HG02884 (cell line): Measurements from ENCODE around the gene CNDP1.
A peak's percentile ranks its signal among the peaks of the same experiment; 100 is the strongest.

Source experiments
- ATAC-seq: cut with Tn5 transposase; IDR thresholded peaks from one replicate; pipeline ENCODE4 v1.9.1; 2021; ENCODE audit warnings: mild to moderate bottlenecking, moderate library complexity; ENCODE audit not compliant: unreplicated experiment

Gene CNDP1

DNA sequence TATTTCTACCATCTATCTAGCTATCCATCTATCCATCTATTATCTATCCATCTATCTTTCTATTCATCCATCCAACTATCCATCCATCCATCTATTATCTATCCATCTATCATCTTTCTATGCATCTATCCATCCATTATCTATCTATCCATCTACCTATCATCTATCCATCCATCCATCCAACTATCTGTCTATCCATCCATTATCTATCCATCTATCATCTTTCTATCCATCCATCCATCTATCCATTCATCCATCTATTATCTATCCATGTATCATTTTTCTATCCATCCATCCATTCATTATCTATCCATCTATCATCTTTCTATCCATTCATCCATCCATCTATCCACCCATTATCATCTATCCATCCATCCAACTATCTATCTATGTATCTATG is 38.8 kb downstream of the CNDP1 start:
- no peak for ATAC-seq

DNA sequence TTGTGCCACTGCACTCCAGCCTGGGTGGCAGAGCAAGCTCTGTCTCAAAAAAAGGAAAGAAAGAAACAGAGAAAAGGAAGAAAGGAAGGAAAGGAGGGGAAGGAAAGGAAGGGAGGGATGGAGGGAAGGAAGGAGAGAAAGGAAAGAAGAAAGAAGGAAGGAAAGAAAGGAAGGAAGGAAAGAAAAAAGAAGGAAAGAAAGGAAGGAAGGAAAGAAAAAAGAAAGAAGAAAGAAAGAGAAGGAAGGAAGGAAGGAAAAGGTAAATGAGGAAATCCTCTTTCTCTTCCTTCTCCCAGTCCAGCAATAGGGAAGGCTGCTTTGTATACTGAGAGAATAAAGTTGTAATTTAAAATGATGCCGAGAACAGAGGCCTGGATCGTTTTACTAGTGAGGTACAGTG is 40.6 kb downstream of the CNDP1 start:
- no peak for ATAC-seq

DNA sequence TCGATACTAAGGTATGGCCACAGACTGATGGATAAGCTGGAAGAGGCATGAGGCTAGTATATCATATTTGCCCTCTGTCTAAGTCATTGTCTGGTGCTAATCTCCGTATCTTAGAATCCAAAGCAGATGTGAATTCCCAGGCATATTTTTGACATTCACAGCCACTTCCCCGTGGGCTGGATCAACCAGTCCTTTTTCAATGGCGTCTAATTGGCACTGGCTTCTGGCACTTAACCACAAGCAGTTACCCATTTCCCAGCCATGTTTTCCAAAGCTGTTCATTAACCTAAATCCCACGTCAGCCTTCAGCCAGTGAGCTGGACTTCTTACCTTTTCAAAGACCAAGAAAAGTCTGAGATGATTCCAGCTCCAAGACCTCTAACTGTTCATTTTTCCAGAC is 42.7 kb downstream of the CNDP1 start:
- no peak for ATAC-seq

DNA sequence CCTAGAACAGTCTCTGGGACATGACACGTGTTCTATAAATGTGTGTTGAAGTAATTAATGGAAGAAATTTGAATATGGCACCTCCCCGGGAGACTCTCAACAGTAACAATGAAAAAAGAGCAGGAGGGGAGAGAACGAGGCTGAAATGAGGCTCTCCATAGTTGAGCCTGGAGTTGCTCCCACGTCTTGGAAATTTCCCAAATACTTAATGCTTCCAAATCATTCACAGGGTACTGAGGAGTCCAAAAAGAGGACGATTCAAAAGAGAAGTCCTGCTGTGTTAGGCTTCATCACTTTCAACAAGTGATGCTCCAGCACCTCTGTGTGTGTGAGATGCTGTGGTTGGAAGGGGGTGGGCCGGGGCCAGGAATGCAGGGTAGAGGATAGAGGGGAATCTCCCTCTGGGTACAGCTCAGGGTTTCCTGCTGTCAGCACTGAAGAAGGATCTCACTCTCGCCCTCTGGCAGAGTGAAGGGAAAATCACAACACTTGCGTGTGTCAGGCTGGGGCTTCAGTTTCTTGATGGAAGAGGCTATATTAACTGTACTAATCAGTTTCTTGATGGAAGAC is 45.3 kb downstream of the CNDP1 start:
- ATAC-seq = no peak

DNA sequence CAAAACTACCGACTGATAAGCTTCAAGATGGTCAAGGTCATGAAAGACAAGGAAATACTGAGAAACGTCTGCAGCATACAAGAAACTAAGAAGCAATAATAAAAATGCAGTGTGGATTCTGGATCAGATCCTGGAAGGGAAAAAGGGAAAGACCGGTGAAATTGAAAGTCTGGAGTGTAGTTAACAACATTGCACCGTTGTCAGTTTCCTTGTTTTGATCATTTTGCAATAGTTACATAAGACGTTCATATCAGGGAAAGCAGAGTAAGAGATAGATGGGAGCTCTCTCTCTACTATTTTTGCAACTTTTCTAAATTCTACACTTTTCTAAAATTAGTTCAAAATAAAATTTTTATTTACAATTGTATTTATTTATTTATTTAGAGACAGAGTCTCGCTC is 48.3 kb downstream of the CNDP1 start:
- ATAC-seq = no peak

- ATAC-seq = no peak
Observed at GRCh38 chr18:74587441-74587840, 53.1 kb downstream of the CNDP1 start.

- ATAC-seq = no peak
Observed at GRCh38 chr18:74589021-74589420, 54.7 kb downstream of the CNDP1 start.

DNA sequence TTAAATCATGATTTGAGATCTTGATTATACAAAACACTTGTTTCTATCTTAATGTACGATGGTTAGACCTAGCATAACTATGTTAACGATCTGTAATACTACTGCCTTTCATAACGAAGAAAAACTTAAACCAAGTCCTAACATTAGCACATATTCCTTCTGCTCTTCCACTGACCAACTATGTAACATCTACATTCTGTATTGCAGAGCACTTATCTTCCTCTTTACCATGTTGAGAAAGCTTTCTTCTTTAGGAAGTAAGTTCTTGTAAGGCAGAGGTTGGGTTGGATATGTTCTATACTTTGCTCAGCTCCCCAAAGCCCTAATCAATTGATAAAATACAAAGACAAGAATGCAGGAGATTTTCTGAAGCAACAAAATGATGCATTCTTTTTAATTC is 55.5 kb downstream of the CNDP1 start:
- ATAC-seq = no peak

DNA sequence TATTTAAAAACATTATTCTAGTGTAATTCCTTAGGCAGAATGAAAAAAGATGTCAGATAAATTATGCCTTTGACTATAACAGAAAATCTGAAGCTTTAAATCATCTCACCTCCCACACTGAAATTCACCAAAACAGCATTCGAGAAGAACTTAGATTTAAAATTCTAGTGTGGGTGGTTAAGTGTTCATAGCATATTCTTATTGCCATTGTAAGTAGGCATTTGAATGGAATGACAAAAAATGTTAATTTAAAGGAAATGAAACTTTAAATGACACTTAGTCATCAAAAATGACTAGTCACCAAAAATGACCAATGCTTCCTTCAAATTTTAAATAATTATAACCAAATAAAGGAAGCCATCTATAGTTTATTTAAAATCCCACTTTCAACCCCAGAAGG is 56.4 kb downstream of the CNDP1 start:
- no peak for ATAC-seq

DNA sequence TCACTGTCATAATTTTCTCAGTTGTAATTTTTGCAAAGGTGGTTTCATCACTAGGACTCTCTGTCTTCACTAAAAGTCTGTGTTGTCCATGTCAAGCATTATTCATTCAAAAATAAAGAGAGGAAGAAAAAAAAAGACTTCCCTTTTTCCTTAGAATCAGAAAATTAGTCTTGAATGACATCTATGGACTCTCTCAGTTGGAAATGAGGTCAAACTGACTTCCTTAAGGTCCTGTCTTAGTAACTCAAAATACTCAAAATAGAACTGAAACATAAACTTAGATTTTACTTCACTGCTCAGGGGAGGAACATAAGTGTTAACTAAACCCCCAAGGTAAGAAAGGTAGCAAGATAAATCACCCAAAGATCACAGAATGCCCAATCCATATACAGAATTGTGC is 61.1 kb downstream of the CNDP1 start:
- no peak for ATAC-seq

- ATAC-seq = peak; percentile 29
Observed at GRCh38 chr18:74597034-74597661, 62.8 kb downstream of the CNDP1 start.

DNA sequence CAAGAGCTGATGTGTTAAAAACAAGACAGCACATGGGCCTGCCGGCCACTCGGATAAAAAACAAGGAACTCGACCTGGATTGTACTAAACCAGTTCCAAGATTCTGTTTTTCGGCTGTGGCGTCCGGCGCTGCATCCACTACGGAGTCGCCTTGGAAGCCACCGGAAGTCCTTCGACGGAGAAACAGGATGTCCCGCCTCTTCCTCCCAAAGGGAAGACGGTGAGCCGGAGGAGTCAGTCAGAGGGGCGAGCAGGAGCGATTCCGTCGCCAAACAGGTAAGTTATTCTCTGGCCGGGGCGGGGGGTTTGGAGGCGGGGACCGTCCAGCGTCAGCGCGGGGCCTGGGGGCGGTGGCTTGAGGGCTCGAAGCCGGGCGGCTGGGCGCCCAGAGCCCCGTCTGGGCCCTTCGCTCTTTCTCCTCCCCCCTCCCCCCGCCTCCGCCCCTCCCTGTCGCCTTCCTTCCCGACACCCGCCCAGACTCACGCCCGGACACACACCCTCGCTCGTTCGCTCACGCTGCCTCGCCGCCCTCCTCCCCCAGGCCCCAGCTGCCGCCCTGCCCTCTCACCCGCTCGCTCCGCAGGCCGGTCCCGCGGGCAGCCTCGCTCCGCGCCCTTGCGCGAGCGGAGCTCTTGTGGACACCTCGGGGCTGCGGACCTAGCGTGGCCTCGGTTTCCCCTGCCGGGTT is 63.5 kb downstream of the CNDP1 start, which contains the start of gene ZNF407:
Gene ZNF407, plus strand, starts transcription at position 209 of the 688 bp plus-strand sequence. CDS start 33,150 bp downstream, outside the sequence.
- ATAC-seq = peak; percentile 68

DNA sequence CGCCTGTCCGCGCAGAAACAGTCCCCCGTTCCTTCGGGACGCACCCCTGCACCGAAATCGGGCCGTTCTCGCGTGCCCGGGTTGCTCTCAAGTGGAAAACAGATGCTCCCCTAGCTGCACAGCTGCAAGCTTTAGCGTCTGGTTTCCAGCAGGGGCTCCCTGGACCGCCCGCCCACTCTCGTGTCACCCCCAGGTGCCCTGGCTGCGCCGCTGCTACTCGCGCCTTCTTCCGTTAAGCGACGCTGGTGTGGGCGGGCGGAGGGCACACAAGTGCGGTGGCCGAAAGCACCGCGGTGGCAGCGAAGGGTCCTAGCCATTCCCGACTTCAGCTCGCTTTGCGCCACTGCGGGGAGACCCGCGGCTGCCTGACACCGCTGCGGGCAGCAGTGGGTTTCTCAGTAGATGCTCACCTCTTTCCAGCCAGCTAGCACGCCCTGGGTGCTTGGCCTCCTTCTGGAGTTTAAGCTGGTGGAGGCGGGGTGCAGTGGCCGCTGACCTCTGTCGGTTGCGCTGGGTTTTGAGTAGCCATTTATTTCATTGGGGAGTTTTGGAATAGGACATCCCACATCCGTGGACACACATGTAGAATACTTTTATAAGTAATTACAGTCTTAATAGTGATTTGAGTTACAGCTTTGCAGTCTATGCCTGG is 64.2 kb downstream of the CNDP1 start:
- peak; percentile 48 for ATAC-seq

DNA sequence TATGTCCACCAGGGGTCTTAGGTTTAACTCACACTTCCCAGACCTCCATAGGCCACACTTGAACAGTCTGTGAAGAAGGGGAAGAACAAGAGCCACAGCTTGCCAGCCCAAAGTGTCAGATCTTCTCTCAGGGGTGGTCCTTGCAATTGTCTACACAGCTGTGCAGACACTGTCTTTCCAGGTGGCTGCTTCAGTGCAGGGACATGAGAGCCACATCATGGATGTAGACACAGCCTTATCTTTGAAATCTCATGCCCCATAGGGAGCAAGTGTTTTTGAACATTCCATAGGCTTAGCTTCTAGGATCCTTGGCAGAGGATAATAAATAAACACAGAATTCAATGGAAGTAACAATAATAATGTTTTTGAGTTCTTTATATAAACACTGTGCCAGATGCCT is 70.1 kb downstream of the CNDP1 start:
- no peak for ATAC-seq

DNA sequence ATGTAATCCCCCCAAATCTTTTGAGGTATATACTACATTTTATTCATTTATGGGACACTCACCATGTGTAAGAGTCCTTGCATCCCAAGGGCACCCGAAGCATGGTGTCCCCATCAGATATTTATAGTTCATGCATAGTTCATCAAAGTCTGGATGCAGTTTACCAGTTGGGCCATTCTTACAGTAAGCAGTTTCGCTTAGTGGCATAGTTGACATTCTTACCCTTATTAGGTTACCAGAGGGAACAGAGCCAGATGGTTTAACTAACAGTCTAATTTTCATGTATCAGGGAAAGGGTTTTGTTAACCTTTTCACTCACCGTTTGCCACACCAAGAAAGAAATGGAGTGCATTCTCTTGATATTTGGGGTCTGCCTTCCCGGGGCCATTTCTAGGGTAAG is 70.5 kb downstream of the CNDP1 start:
- no peak for ATAC-seq

- ATAC-seq = no peak
Observed at GRCh38 chr18:74608681-74609080, 74.4 kb downstream of the CNDP1 start.

DNA sequence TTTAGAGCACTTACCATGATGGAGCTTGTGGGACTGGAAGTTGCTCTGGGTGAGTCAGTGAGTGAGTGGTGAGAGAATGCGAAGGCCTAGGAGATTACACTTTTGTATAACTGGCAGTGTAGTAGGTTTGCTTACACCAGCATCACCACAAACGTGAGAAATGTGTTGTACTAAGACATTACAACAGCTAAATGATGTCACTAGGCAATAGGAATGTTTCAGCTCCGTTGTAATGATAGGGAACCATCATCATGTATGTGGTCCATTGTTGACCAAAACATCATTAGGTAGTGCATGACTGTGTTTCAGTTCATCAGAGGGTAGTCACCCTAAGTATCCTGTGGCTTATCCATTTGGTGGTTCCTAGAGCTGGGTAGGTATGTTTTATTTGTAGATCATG is 75.2 kb downstream of the CNDP1 start:
- ATAC-seq = no peak

GRCh38 chr18:74610051-74610615 is 75.8 kb downstream of the CNDP1 start:
- ATAC-seq = no peak

DNA sequence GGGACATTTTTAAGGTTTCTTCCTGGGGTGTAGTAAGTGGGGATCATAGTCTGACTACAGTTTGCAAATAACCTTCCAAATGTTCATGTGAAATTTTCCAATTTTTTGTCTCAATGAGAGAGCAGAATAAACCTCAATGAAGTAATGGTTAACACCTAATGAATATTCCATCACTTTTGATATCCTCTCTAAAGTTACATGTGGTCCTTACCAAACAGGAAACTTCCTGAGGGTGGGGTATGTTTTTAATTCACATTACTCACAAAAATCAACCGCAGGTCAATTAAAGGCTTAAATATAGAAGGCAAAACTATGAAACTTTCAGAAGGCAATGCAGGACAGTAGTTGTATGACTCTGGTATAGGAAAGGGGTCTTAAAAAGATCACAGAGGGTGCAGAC is 76.6 kb downstream of the CNDP1 start:
- ATAC-seq = no peak

DNA sequence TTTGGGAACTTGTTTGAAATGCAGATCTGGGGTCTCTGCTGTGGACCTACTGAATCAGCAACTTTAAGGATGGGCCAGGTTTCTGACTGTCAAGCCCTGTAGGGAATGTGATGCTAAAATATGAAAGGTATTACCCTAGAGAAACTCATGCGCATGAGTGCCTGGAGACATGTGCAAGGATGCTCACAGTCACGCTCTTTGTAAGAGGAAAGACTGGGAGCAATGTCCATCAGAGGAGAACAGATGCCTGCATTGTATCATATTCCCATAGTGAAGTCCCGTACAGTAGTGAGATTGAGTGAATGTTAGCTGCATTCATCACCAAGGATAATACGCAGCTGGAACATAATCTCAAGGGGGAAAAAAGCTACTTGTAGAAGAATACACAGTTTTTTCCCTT is 77.5 kb downstream of the CNDP1 start:
- no peak for ATAC-seq

- peak; percentile 59 for ATAC-seq
Observed at GRCh38 chr18:74613381-74613780, 79.1 kb downstream of the CNDP1 start.

- no peak for ATAC-seq
Observed at GRCh38 chr18:74616494-74616893, 82.2 kb downstream of the CNDP1 start.
